ENCODE measurements around the gene SLU7. TPM values are rescaled to one million over a fixed set of nuclear protein-coding genes. Genes with fewer than 3 reads are reported as not detected.
A peak's percentile ranks its signal among the peaks of the same experiment; 100 is the strongest.

SLU7 gene
- total RNA-seq, 1 donor from 2014 or later: 41.3 TPM

GRCh38 chr5:160387445-160387844 is 31.4 kb downstream of the SLU7 start:
- intact Hi-C loops (cut with micrococcal nuclease): no loop called here
- no peak for DNase-seq (ENCODE audit: low spot score)
- Mint-ChIP-seq H3K27me3 (ENCODE audit: low read depth) (peaks cover 8% of the 10 kb centered on the region), H3K4me1 (ENCODE audit: low read depth) (no peaks in the 10 kb centered on the region), H3K27ac (no peak overlapping the region), H3K9me3 (peaks cover 17% of the 10 kb centered on the region), H3K4me3 (ENCODE audit: low read depth) (no peak overlapping the region), H3K36me3 (ENCODE audit: low read depth) (peaks cover 6% of the 10 kb centered on the region)

DNA sequence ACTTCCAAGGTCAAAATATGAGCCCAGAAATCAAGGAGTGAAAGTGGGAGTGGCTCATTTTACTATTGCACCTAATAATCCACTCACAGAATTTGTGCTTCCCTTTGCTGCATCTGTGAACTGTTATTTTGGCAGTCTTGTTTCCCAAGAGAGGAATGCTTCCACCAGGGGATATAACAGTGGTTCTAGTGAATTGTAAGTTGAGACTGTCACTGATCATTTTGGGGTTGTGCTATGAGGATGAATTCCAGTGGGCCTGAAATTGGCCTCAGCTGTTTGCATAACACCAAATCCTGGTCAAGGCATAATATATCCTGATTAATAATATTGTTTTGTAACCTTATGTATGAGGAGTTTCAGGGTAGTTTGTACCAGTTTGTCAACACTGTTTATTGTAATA is 33.4 kb downstream of the SLU7 start:
- Mint-ChIP-seq H3K27me3 (ENCODE audit: low read depth) (peaks cover 14% of the 10 kb centered on the region), H3K36me3 (ENCODE audit: low read depth) (peaks cover 6% of the 10 kb centered on the region), H3K4me1 (ENCODE audit: low read depth) (no peaks in the 10 kb centered on the region), H3K4me3 (ENCODE audit: low read depth) (no peak overlapping the region), H3K9me3 (peaks cover 17% of the 10 kb centered on the region), H3K27ac (no peak overlapping the region)
- no peak for DNase-seq (ENCODE audit: low spot score)
- intact Hi-C loops (cut with micrococcal nuclease): no loop called here

- Mint-ChIP-seq H3K4me1 (ENCODE audit: low read depth) (no peaks in the 10 kb centered on the region), H3K4me3 (ENCODE audit: low read depth) (no peak overlapping the region), H3K9me3 (peaks cover 17% of the 10 kb centered on the region), H3K27me3 (ENCODE audit: low read depth) (peaks cover 21% of the 10 kb centered on the region), H3K36me3 (ENCODE audit: low read depth) (peaks cover 6% of the 10 kb centered on the region), H3K27ac (no peak overlapping the region)
- intact Hi-C loops (cut with micrococcal nuclease): no loop called here
- DNase-seq (ENCODE audit: low spot score): no peak
Observed at GRCh38 chr5:160384681-160385080, 34.2 kb downstream of the SLU7 start.

DNA sequence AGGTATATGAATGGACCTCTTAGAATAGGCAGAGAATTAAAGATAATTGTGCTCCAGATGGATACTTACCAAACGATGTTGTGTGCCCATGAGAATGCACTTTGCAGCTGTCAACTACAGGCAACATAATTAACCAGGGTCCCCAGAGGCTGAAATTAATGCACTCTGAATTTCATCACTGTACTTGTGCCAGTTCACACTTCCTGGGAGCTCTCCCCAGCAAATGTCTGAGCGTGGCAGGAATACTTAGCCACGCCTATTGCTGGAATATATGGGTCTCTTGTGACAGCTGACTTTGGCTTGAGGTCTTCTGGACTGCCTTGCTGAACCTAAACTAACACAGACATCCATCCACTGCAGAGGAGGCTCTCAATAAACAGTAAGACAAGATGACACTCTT is 36.5 kb downstream of the SLU7 start:
- H3K27ac Mint-ChIP-seq: no peak overlapping the region
- peaks cover 4% of the 10 kb centered on the region for H3K9me3 Mint-ChIP-seq
- no peak for DNase-seq (ENCODE audit: low spot score)
- H3K4me3 Mint-ChIP-seq (ENCODE audit: low read depth): no peak overlapping the region
- H3K27me3 Mint-ChIP-seq (ENCODE audit: low read depth): peaks cover 26% of the 10 kb centered on the region
- H3K4me1 Mint-ChIP-seq (ENCODE audit: low read depth): no peaks in the 10 kb centered on the region
- H3K36me3 Mint-ChIP-seq (ENCODE audit: low read depth): no peaks in the 10 kb centered on the region
- intact Hi-C loops (cut with micrococcal nuclease): no loop called here

DNA sequence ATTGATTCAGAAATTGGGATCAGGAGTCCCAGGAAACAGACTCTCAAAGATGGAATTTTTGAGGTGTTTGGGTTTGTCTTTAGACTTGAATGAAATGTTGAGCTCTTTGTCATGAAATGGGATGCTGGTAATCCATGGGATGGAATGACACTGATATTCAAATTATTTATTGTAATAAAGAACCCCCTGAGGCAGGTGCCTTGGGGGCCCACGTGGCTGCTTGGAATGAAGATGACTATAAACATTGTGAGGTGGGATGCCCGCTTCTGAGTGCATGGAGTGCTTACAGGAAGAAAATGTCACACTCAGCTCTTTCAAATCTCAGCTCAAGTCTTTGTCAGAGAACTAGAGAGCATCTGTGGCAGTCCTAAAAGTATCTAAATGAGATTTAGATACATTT is 38.8 kb downstream of the SLU7 start:
- no peaks in the 10 kb centered on the region for H3K9me3 Mint-ChIP-seq
- peaks cover 36% of the 10 kb centered on the region for H3K27me3 Mint-ChIP-seq (ENCODE audit: low read depth)
- intact Hi-C loops (cut with micrococcal nuclease): no loop called here
- no peak overlapping the region for H3K27ac Mint-ChIP-seq
- H3K4me3 Mint-ChIP-seq (ENCODE audit: low read depth): no peak overlapping the region
- H3K36me3 Mint-ChIP-seq (ENCODE audit: low read depth): no peaks in the 10 kb centered on the region
- H3K4me1 Mint-ChIP-seq (ENCODE audit: low read depth): no peaks in the 10 kb centered on the region
- DNase-seq (ENCODE audit: low spot score): no peak

DNA sequence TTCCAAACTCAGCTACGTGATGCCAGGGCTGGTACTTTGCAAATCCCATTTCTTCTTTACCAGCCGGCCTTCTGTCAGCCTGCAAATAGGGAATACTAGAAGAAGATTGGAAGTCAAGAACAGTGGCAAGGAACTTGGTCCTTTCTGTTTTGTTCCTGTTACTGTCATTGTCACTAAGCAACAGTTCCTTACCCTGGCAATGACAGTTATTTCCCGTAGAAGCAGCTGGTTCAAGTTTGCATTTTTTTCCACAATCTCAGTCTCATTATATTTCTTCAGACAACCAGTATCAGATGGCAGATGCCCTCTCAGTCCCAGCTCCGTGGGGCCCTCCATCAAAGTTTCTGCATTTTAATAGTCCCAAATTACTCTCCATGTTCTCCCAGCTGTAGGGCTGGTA is 39.4 kb downstream of the SLU7 start:
- Mint-ChIP-seq H3K36me3 (ENCODE audit: low read depth) (no peaks in the 10 kb centered on the region), H3K27me3 (ENCODE audit: low read depth) (peaks cover 42% of the 10 kb centered on the region), H3K4me1 (ENCODE audit: low read depth) (no peaks in the 10 kb centered on the region), H3K4me3 (ENCODE audit: low read depth) (no peak overlapping the region), H3K9me3 (no peaks in the 10 kb centered on the region), H3K27ac (no peak overlapping the region)
- intact Hi-C loops (cut with micrococcal nuclease): no loop called here
- no peak for DNase-seq (ENCODE audit: low spot score)

GRCh38 chr5:160378330-160378729 is 40.6 kb downstream of the SLU7 start:
- Mint-ChIP-seq H3K9me3 (no peaks in the 10 kb centered on the region), H3K36me3 (ENCODE audit: low read depth) (no peaks in the 10 kb centered on the region), H3K4me1 (ENCODE audit: low read depth) (no peaks in the 10 kb centered on the region), H3K27ac (no peak overlapping the region), H3K4me3 (ENCODE audit: low read depth) (no peak overlapping the region), H3K27me3 (ENCODE audit: low read depth) (peaks cover 43% of the 10 kb centered on the region)
- intact Hi-C loops (cut with micrococcal nuclease): no loop called here
- no peak for DNase-seq (ENCODE audit: low spot score)

- Mint-ChIP-seq H3K27me3 (ENCODE audit: low read depth) (peaks cover 47% of the 10 kb centered on the region), H3K27ac (no peak overlapping the region), H3K4me3 (ENCODE audit: low read depth) (no peak overlapping the region), H3K36me3 (ENCODE audit: low read depth) (no peaks in the 10 kb centered on the region), H3K4me1 (ENCODE audit: low read depth) (no peaks in the 10 kb centered on the region), H3K9me3 (no peaks in the 10 kb centered on the region)
- intact Hi-C loops (cut with micrococcal nuclease): no loop called here
- no peak for DNase-seq (ENCODE audit: low spot score)
Observed at GRCh38 chr5:160377651-160378050, 41.2 kb downstream of the SLU7 start.

- H3K9me3 Mint-ChIP-seq: no peaks in the 10 kb centered on the region
- H3K36me3 Mint-ChIP-seq (ENCODE audit: low read depth): no peaks in the 10 kb centered on the region
- no peak overlapping the region for H3K4me3 Mint-ChIP-seq (ENCODE audit: low read depth)
- H3K4me1 Mint-ChIP-seq (ENCODE audit: low read depth): no peaks in the 10 kb centered on the region
- intact Hi-C loops (cut with micrococcal nuclease): no loop called here
- no peak for DNase-seq (ENCODE audit: low spot score)
- no peak overlapping the region for H3K27ac Mint-ChIP-seq
- peaks cover 51% of the 10 kb centered on the region for H3K27me3 Mint-ChIP-seq (ENCODE audit: low read depth)
Observed at GRCh38 chr5:160376416-160376815, 42.5 kb downstream of the SLU7 start.

DNA sequence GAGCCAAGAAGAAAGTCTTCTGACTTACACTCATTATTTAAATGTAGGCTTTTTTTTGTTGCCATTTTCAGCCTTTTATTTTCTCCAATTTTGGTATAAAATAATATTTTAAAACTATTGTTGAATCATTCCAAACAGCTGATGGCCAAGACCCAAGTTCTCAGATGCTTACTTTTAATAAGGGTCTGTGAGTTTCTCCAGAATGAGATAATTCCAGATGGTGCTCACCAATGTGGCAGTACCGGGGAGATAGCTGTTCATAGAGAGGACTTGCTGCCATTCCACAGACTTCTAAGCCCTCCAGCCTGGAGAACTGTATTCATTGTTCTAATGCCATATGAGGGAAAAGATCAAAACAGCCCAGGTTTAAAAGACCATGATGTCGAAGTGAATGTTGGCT is 43.2 kb downstream of the SLU7 start:
- DNase-seq (ENCODE audit: low spot score): no peak
- no peaks in the 10 kb centered on the region for H3K36me3 Mint-ChIP-seq (ENCODE audit: low read depth)
- H3K27me3 Mint-ChIP-seq (ENCODE audit: low read depth): peaks cover 58% of the 10 kb centered on the region
- intact Hi-C loops (cut with micrococcal nuclease): no loop called here
- no peaks in the 10 kb centered on the region for H3K9me3 Mint-ChIP-seq
- H3K27ac Mint-ChIP-seq: no peak overlapping the region
- peaks cover 2% of the 10 kb centered on the region for H3K4me1 Mint-ChIP-seq (ENCODE audit: low read depth)
- no peak overlapping the region for H3K4me3 Mint-ChIP-seq (ENCODE audit: low read depth)

GRCh38 chr5:160375166-160375565 is 43.7 kb downstream of the SLU7 start:
- Mint-ChIP-seq H3K27me3 (ENCODE audit: low read depth) (peaks cover 59% of the 10 kb centered on the region), H3K4me1 (ENCODE audit: low read depth) (peaks cover 4% of the 10 kb centered on the region), H3K4me3 (ENCODE audit: low read depth) (no peak overlapping the region)

GRCh38 chr5:160371294-160371693 is 47.6 kb downstream of the SLU7 start:
- H3K36me3 Mint-ChIP-seq (ENCODE audit: low read depth): no peaks in the 10 kb centered on the region
- H3K27me3 Mint-ChIP-seq (ENCODE audit: low read depth): peaks cover 69% of the 10 kb centered on the region
- no peak overlapping the region for H3K27ac Mint-ChIP-seq
- intact Hi-C loops (cut with micrococcal nuclease): no loop called here
- no peak overlapping the region for H3K4me3 Mint-ChIP-seq (ENCODE audit: low read depth)
- H3K9me3 Mint-ChIP-seq: no peaks in the 10 kb centered on the region
- peaks cover 6% of the 10 kb centered on the region for H3K4me1 Mint-ChIP-seq (ENCODE audit: low read depth)
- no peak for DNase-seq (ENCODE audit: low spot score)

More at GRCh38 chr5:160375166-160375565, 43.7 kb downstream of the SLU7 start:
- DNase-seq (ENCODE audit: low spot score): no peak
- H3K9me3 Mint-ChIP-seq: no peaks in the 10 kb centered on the region
- H3K36me3 Mint-ChIP-seq (ENCODE audit: low read depth): no peaks in the 10 kb centered on the region
- intact Hi-C loops (cut with micrococcal nuclease): no loop called here
- no peak overlapping the region for H3K27ac Mint-ChIP-seq

- intact Hi-C loops (cut with micrococcal nuclease): no loop called here
- peaks cover 70% of the 10 kb centered on the region for H3K27me3 Mint-ChIP-seq (ENCODE audit: low read depth)
- H3K36me3 Mint-ChIP-seq (ENCODE audit: low read depth): no peaks in the 10 kb centered on the region
- no peak overlapping the region for H3K4me3 Mint-ChIP-seq (ENCODE audit: low read depth)
- no peak for DNase-seq (ENCODE audit: low spot score)
- H3K4me1 Mint-ChIP-seq (ENCODE audit: low read depth): peaks cover 6% of the 10 kb centered on the region
- H3K27ac Mint-ChIP-seq: no peak overlapping the region
- no peaks in the 10 kb centered on the region for H3K9me3 Mint-ChIP-seq
Observed at GRCh38 chr5:160370713-160371034, 48.2 kb downstream of the SLU7 start.

DNA sequence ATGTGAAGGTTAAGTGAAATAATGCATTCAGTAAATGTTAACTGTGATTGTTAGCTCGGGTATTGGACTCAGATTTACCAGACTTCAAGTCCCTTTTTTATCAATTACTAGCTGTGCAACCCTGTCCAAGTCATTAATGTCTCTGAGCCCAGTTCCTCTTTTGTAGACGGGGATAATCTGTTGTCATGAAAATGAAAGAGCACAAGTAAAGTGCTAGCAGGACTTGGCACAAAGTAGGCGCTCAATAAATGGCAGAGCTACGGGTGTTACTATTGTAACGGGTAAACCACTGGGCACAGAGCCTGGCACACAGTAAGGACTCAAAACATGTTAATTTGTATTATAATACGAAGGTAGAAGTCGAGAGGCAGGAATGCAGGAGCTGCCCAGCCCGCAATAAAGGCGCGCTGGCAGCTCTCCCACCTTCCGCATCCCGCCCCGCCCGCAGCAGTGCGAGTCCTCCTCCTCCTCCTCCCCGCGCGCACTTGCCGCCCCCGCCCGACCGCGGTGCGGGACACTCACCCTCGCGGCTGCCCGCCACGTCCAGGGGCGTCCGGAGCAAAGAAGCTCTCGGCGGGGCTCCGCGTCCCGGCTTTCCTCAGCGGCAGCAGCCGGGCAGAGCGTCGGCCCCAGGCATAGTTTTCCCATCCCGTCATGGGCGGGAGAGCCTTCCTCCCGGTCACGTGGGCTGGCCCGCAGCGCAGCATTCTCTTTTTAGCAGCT is 48.7 kb downstream of the SLU7 start, which contains the start of gene C1QTNF2:
TSS of gene C1QTNF2 (minus strand) at position 637 of the 723 bp plus-strand sequence. CDS start 15,615 bp downstream, outside the sequence.
- Mint-ChIP-seq H3K27me3 (ENCODE audit: low read depth) (peaks cover 68% of the 10 kb centered on the region), H3K36me3 (ENCODE audit: low read depth) (no peaks in the 10 kb centered on the region), H3K4me1 (ENCODE audit: low read depth) (peaks cover 6% of the 10 kb centered on the region), H3K27ac (no peak within 1 kb of the TSS), H3K4me3 (ENCODE audit: low read depth) (peak within 1 kb of the TSS; percentile 34), H3K9me3 (no peaks in the 10 kb centered on the region)
- DNase-seq (ENCODE audit: low spot score): no peak
- intact Hi-C loops (cut with micrococcal nuclease): no loop called here
